Uterus (tissue), 4 donors: ENCODE measurements around the gene SND1. TPM values are rescaled to one million over a fixed set of nuclear protein-coding genes. Genes with fewer than 3 reads are reported as not detected.
"Not testable (repeated sequence)": the region's sequence is repeated elsewhere in the genome, so short reads cannot be mapped to it uniquely, and the experiment has no call there.

Experiments used
- DNase-seq, 2 donors: peaks; one replicate each; pipeline ENCODE4 v3.0.0-alpha.2; 2019 to 2020
- H3K27ac ChIP-seq, 2 donors: fragments of 200-600 bp; sonication (generic); 1 replicate in 1 of 2; 2 replicates in 1 of 2; pipeline ENCODE4 v1.5.1; 2016 to 2018
- H3K27me3 ChIP-seq, 2 donors: fragments of 200-600 bp; sonication (generic); one replicate each; pipeline ENCODE4 v1.5.1; 2018 to 2019; ENCODE audit warnings: control low read depth in 1 of 2
- H3K36me3 ChIP-seq, 2 donors: fragments of 200-600 bp; sonication (generic); one replicate each; pipeline ENCODE4 v1.5.1; 2019; ENCODE audit warnings: control low read depth in 1 of 2
- H3K4me1 ChIP-seq, 2 donors: fragments of 200-600 bp; sonication (generic); one replicate each; pipeline ENCODE4 v1.5.1; 2018 to 2019; ENCODE audit warnings: control low read depth in 1 of 2
- H3K4me3 ChIP-seq, 2 donors: fragments of 200-600 bp; sonication (generic); 1 replicate in 1 of 2; 2 replicates in 1 of 2; pipeline ENCODE4 v1.5.1; 2018 to 2019; ENCODE audit warnings: mild to moderate bottlenecking in 1 of 2
- H3K9me3 ChIP-seq, 2 donors: fragments of 200-600 bp; sonication (generic); one replicate each; pipeline ENCODE4 v1.5.1; 2019; ENCODE audit warnings: control low read depth in 1 of 2
- CTCF ChIP-seq, 4 experiments: fragments of 200-600 bp in 2 of 4; fragments of 450-650 bp in 2 of 4; sonication (generic) in 2 of 4; IDR thresholded peaks; one replicate each; pipeline ENCODE4 v1.5.1; 2016 to 2019; ENCODE audit warnings: antibody characterized with exemption in 4 of 4, mild to moderate bottlenecking in 2 of 4, moderate library complexity in 1 of 4
- POLR2A ChIP-seq, 2 donors: fragments of 450-650 bp; IDR thresholded peaks; one replicate each; pipeline ENCODE4 v1.6.1; 2016; ENCODE audit warnings: antibody characterized with exemption in 2 of 2, mild to moderate bottlenecking in 1 of 2, moderate library complexity in 1 of 2
- intact Hi-C: fragments of 100-400 bp; cut with DNase I; formaldehyde crosslinking; loops from one replicate; pipeline ENCODE4 v1.15.1; 2023; ENCODE audit warnings: low total_unique reads
- total RNA-seq, 4 donors: library from RNA; depleted of rRNA in 3 of 4; stranded (reverse); fragments of >200 nt in 3 of 4; gene quantifications; one replicate each; pipeline versions ENCODE4 v1.1.0 to v1.2.4, GENCODE V29; 2014 to 2023
- donor health status: DM: yes; HTN: yes; CAD: no.

The SND1 gene
- total RNA-seq, 4 donors from 2014 or later: 54.8 to 192 (median 117) TPM

GRCh38 chr7:127900141-127900540, 248.1 kb downstream of the SND1 start:
- Histone ChIP-seq H3K4me1 (peaks cover 0 to 4% of the 10 kb centered on the region in 2 donors), H3K4me3 (no peak overlapping the region), H3K27ac (no peak overlapping the region), H3K36me3 (no peaks in the 10 kb centered on the region), H3K9me3 (no peaks in the 10 kb centered on the region), H3K27me3 (no peaks in the 10 kb centered on the region)
- intact Hi-C loops: no loop called here
- no peak for DNase-seq
- TF ChIP-seq CTCF (IDR thresholded peaks at IDR 0.05) (no peak), POLR2A (IDR thresholded peaks at IDR 0.05) (no peak)

DNA sequence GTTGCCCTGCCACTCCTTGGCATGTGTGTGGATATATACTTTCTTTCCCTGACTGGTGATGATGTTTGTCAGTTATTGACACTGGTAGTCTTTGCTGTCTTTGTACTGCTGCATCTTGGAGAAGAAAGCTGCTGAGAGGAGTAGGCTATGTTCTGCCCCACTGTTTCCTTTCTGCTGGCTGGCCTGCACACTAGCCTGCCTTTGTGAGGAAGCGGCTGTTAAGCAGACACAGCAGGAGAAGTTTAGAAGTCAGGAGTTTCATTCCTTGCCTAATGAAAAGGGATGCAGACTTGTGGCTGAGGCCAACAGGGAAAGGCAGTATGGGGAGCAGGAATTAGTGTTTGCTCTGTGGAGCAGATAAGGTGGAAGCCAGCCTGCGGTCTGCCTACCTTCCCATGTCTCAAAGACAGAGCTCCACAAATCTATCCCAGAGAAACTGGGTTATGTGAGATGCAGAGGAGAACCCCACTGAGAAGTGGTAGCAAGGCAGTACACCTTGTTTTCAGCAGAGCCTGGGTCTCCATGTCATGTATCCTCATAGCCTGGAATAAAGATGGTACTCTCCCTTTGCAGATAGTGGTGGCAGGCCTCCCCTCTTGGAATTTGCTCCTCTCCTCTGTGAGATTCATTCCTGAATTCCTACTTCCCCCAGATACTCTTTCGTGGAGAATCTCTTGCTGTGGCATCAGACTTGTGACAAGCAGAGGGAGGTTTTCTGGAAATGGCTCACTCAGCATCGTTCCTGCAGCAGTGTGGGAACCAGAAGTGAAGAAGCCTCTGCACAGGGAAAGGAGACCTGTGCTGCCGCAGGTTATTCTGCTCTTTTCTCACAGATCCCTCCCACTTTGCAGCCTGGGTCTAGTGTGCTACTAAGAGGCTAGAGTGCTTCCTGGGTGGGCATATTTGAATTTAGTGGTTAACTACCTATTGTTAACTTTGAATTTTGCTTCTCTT, 249.0 kb downstream of the SND1 start:
- Histone ChIP-seq H3K9me3 (no peaks in the 10 kb centered on the region), H3K36me3 (no peaks in the 10 kb centered on the region), H3K4me3 (no peak overlapping the region), H3K27ac (no peak overlapping the region), H3K4me1 (peaks cover 0 to 4% of the 10 kb centered on the region in 2 donors), H3K27me3 (no peaks in the 10 kb centered on the region)
- TF ChIP-seq POLR2A (IDR thresholded peaks at IDR 0.05) (no peak), CTCF (IDR thresholded peaks at IDR 0.05) (no peak)
- intact Hi-C loops: no loop called here
- DNase-seq: no peak

DNA sequence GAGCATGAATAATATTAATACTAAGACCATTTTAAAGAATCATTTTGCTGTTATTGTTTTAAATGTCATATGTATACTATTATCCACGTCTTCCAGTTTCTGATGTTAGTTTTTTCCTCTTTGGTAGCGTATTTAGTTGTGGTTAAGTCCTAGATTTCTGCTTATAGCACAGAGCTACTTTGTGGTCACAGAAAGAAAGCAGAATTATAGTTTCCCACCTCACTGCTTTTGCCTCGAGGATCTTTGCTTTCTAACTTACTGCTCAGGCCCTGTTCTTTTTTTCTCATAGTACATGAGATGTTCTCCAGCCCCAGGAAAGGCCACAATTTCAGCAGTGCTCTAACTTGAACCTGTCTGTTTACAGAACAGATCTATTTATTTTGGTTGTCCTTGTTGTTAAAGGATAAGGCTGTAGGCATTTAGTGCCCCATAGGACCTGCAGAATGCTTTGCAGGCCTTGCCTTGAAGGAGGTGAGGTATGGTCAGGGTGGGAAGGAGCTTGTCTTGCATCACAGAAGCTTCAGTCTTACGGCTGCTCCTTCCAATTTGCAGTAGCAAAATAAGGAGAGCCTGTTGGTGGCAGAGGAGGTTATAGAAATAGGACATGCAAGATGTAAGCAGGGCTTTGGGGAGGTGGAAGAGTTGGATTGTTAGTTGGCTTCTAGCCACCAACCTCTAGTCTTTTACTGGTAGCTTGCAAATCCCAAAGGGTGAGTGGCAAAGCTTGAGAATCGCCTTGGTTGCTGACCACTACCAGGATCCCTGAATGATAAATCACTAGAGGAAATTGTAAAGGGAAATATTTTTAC, 250.1 kb downstream of the SND1 start:
- Histone ChIP-seq H3K27me3 (no peaks in the 10 kb centered on the region), H3K4me3 (no peak overlapping the region), H3K9me3 (no peaks in the 10 kb centered on the region), H3K36me3 (no peaks in the 10 kb centered on the region), H3K4me1 (peaks cover 0 to 4% of the 10 kb centered on the region in 2 donors), H3K27ac (no peak overlapping the region)
- TF ChIP-seq CTCF (IDR thresholded peaks at IDR 0.05): no peak
- no peak for TF ChIP-seq POLR2A (IDR thresholded peaks at IDR 0.05)
- DNase-seq: no peak
- intact Hi-C loops: no loop called here

- H3K9me3 ChIP-seq, H3K4me1 ChIP-seq, H3K4me3 ChIP-seq, DNase-seq, H3K27me3 ChIP-seq, intact Hi-C loops, H3K27ac ChIP-seq, H3K36me3 ChIP-seq: not testable (repeated sequence)
Measured at GRCh38 chr7:127902753-127903152, 250.8 kb downstream of the SND1 start.

DNA sequence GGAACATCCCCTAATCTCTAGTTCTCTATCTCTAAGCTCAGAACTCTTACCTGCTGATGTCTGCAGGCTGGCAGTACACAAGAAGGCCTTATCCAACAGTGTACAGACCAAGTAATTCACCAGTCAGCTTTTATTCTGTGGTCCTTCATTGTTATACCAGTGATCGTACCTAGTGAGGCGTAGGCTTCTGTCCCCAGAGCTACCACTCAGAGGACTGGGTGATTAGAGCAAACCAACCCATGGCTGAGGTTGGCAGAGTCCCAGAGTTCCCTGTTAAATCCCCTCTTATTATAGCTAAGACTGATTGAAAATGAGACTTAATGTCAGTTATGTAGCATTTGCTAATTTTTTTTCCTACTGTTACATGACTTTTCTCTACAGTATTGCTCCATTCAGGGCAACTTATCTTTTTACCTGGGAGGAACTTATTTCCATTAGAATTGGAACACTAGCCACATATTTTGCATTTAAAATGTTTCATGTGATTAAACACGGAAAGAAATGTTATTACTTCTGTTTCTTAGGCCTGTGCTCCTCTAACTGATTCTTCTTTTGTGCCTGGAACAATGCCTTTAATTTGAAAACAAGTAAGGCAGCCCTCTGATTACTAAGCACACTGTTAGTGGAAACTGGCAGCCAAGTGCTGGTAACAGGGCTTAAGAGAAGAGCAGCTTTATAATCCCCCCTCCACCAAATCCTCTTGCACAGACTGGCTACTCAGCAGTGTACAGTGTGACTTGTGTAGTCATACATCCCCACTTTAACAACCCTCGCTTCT, 252.1 kb downstream of the SND1 start:
- Histone ChIP-seq H3K36me3 (no peaks in the 10 kb centered on the region), H3K9me3 (no peaks in the 10 kb centered on the region), H3K4me3 (no peak overlapping the region), H3K27me3 (no peaks in the 10 kb centered on the region), H3K27ac (no peak overlapping the region), H3K4me1 (peaks cover 0 to 4% of the 10 kb centered on the region in 2 donors)
- intact Hi-C loops: no loop called here
- TF ChIP-seq POLR2A (IDR thresholded peaks at IDR 0.05): no peak
- no peak for DNase-seq
